Panc1 (cell line): Measurements from ENCODE around the gene TXNDC11. TPM values are rescaled to one million over a fixed set of nuclear protein-coding genes. Genes with fewer than 3 reads are reported as not detected.

Source experiments
- ATAC-seq: fragments of 200-7000 bp; cut with Tn5 transposase; 2 replicates; pipeline ENCODE4 v1.9.1; 2020; ENCODE audit warnings: mild to moderate bottlenecking, moderate library complexity
- BruUV-seq: library from RNA; stranded (reverse); fragments of 400-500 nt; replicated peaks from 2 replicates; lab custom pipeline; 2021; lab: Mats Ljungman, UMichigan
- CTCF ChIA-PET: fragments of 300-600 bp; sonication (Branson Sonifier 250); formaldehyde crosslinking; loops from one replicate; lab custom pipeline; 2022; ENCODE audit warnings: antibody characterized with exemption; lab: Charles Lee
- POLR2A ChIA-PET: fragments of 300-600 bp; sonication (Branson Sonifier 250); formaldehyde crosslinking; loops from one replicate; lab custom pipeline; 2022; ENCODE audit warnings: antibody characterized with exemption; lab: Charles Lee
- DNase-seq: peaks from one replicate; pipeline ENCODE4 v3.0.0-alpha.2; 2010; ENCODE audit warnings: low read depth, low spot score
- H3K27ac ChIP-seq: 2 replicates; pipeline ENCODE4 v1.5.1; 2011; ENCODE audit warnings: mild to moderate bottlenecking, low read length, inconsistent platforms
- H3K27me3 ChIP-seq: fragments of 200-500 bp; sonication (Bioruptor generic); 2 replicates; pipeline ENCODE4 v1.6.0; 2014; ENCODE audit warnings: low read length, inconsistent platforms; ENCODE audit not compliant: control insufficient read depth, insufficient read depth
- H3K36me3 ChIP-seq: fragments of 200-500 bp; sonication (Bioruptor generic); 2 replicates; pipeline ENCODE4 v1.5.1; 2014; ENCODE audit warnings: inconsistent platforms, mild to moderate bottlenecking, low read length, moderate library complexity; ENCODE audit not compliant: control insufficient read depth, insufficient read depth
- H3K4me1 ChIP-seq: 2 replicates; pipeline ENCODE4 v1.5.1; 2011; ENCODE audit warnings: inconsistent platforms, mild to moderate bottlenecking, low read length, moderate library complexity; ENCODE audit not compliant: control insufficient read depth, insufficient read depth
- H3K4me3 ChIP-seq, 2 experiments: 2 replicates each; pipeline ENCODE4 v1.5.1; 2011 to 2012; ENCODE audit warnings: low read depth in 2 of 2, low read length in 2 of 2, mild to moderate bottlenecking in 2 of 2, inconsistent platforms in 1 of 2, moderate library complexity in 1 of 2
- H3K9me3 ChIP-seq: fragments of 200-500 bp; sonication (Bioruptor generic); 2 replicates; pipeline ENCODE4 v1.5.1; 2014; ENCODE audit warnings: low read depth, mild to moderate bottlenecking, inconsistent platforms, low read length, moderate library complexity; ENCODE audit not compliant: control insufficient read depth, insufficient read depth
- POLR2AphosphoS5 ChIP-seq: IDR thresholded peaks from 2 replicates; pipeline ENCODE4 v1.6.1; 2012; ENCODE audit warnings: mild to moderate bottlenecking, low read depth, low read length, moderate library complexity
- SIN3A ChIP-seq: IDR thresholded peaks from 2 replicates; pipeline ENCODE4 v1.6.1; 2012; ENCODE audit warnings: low read depth, mild to moderate bottlenecking, low read length, moderate library complexity, borderline replicate concordance; ENCODE audit not compliant: insufficient read depth
- TCF7L2 ChIP-seq: IDR thresholded peaks from 2 replicates; pipeline ENCODE4 v1.6.1; 2011; ENCODE audit warnings: mild to moderate bottlenecking, low read depth, low read length, inconsistent platforms
- in situ Hi-C: cut with HindIII; loops from 2 replicates; pipeline ENCODE4 v1.10.0; 2016; ENCODE audit warnings: low sequenced_read_pairs, low pct_unique_long_range_greater_than_20kb
- intact Hi-C: fragments of 100-400 bp; cut with micrococcal nuclease; formaldehyde crosslinking; loops from one replicate; pipeline ENCODE4 v1.10.0; 2022; ENCODE audit not compliant: unreplicated experiment
- total RNA-seq: library from RNA; stranded (reverse); gene quantifications from one replicate; pipeline ENCODE4 v1.2.1, GENCODE V29; 2021; ENCODE audit not compliant: unreplicated experiment
- TF ChIP-seq, protein P1 (sequence below), 2 experiments: IDR thresholded peaks; 2 replicates each; pipeline ENCODE4 v1.6.1; 2011 to 2012; ENCODE audit warnings: low read depth in 2 of 2, control low read depth in 1 of 2, low read length in 1 of 2, mild to moderate bottlenecking in 1 of 2, moderate library complexity in 1 of 2; ENCODE audit not compliant: insufficient read depth in 1 of 2
- TF ChIP-seq, protein P2 (sequence below): fragments of 450-650 bp; IDR thresholded peaks from 2 replicates; pipeline ENCODE4 v1.5.1; 2017; ENCODE audit warnings: mild to moderate bottlenecking

Gene TXNDC11
- total RNA-seq, 1 experiment from 2014 or later = 30.5 TPM

DNA sequence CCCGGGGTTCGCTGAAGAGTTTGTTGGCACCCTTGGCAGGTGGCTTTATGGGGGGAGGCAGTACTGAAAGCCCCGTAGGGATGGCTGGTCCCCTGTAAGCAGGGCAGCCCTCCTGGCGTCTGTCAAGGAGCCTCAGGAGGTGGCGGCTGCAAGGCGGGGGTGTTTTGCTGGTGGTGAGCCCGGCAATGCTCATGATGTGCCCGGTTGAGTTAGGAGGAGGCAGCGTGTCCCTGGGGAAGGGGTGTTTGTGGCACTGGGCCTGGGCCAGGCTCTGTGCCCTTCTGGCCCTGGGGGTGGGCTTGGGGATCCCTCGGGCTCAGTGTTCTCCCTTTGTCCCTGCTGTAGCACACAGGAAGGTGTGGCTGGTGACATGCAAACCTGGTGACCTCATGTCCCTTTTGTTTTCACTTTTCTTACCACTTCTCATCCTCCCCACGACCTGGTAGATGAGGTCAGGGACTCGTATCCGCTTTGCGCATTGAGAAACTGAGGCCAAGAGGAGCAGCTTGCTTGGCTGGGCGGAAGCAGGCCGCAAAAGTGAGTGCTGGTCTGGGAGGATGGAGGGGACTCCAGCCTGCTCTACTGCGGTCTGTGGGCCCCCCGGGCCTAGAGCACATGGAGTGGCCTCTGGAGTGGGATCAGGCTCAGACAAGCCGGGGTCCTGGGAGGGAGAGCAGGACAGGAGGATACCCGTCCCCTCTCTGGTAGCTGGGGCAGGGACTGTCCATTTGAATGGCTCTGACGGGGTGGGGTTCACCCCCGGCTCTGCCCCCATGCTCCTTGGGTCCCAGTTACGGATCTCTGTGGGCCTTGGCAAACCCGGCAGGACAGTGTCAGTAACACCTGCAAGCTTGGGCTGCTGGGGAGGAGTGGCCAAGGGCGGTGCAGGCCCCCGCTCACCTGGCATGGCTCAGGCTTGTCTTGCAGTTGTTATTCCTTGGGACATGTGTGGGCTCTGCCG is 72.2 kb downstream of the TXNDC11 start:
- BruUV-seq = no TSS peak
- H3K4me3 ChIP-seq = no peak overlapping the region; a peak in 1 of 4 replicates
- ChIA-PET CTCF (no interaction called here), POLR2A (no interaction called here)
- H3K27me3 ChIP-seq = no peaks in the 10 kb centered on the region
- intact Hi-C loops (no loop called here), in situ Hi-C loops (no loop called here)
- no peak for TF ChIP-seq SIN3A
- H3K4me1 ChIP-seq = peaks cover 13% of the 10 kb centered on the region
- no peaks in the 10 kb centered on the region for H3K9me3 ChIP-seq
- H3K36me3 ChIP-seq = no peaks in the 10 kb centered on the region; the same call in 1 of the 2 replicates
- ATAC-seq (no peak), DNase-seq (no peak)
- no peak overlapping the region for H3K27ac ChIP-seq

DNA sequence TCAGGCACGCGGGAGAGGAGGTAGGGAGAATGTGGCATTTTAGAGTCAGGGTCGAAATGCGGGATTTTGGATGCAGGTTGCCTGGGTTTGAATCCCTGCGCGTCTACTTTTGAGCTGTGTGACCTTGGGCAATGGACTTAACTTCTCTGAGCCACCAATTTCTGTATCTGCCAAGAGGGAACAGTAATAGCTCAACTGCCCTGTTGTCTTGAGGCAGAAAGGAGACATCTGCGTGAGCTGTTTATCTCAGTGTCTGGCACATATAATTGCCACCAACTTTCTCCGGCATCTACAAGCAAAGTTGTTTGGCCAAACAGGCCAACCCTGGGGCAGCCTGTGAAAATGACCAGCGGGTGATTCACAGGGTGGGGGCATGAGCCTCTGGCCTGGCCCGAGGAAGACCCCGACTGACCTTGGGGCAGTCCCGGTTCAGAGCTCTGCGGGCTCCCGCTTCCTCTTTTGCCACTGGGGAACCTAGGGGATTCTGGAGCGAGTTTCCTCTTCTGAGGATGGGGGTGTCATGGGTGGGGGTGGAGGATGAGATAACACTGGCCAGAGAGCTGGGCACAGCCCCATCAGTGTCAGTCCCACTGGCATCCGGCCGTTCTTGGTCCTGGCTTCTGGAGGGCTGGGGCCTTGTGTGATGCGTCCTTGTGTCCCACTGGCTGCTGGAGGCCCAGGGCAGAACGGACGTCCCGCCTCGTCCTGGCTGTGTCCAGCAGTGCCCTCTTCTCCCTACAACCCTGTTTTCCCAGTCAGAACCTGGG is 73.1 kb downstream of the TXNDC11 start:
- Histone ChIP-seq H3K36me3 (no peaks in the 10 kb centered on the region; the same call in 1 of the 2 replicates), H3K9me3 (no peaks in the 10 kb centered on the region), H3K4me1 (peaks cover 6% of the 10 kb centered on the region), H3K4me3 (peak overlapping the region; percentile 55 to 62), H3K27me3 (no peaks in the 10 kb centered on the region), H3K27ac (0 out of 2 replicates have a peak overlapping the region, but pooled peaks have one; percentile 23)
- TSS peak; percentile 65 for BruUV-seq
- POLR2A ChIA-PET = interaction anchor here (0.6 kb wide), 1 partner anchor 76 kb away, joined by 14 read pairs; no protein-coding TSS in a partner anchor
- DNase-seq (no peak), ATAC-seq (peak; percentile 59)
- TF ChIP-seq POLR2AphosphoS5 (no peak), SIN3A (no peak), TCF7L2 (no peak)
- TF ChIP-seq, protein P1, sequence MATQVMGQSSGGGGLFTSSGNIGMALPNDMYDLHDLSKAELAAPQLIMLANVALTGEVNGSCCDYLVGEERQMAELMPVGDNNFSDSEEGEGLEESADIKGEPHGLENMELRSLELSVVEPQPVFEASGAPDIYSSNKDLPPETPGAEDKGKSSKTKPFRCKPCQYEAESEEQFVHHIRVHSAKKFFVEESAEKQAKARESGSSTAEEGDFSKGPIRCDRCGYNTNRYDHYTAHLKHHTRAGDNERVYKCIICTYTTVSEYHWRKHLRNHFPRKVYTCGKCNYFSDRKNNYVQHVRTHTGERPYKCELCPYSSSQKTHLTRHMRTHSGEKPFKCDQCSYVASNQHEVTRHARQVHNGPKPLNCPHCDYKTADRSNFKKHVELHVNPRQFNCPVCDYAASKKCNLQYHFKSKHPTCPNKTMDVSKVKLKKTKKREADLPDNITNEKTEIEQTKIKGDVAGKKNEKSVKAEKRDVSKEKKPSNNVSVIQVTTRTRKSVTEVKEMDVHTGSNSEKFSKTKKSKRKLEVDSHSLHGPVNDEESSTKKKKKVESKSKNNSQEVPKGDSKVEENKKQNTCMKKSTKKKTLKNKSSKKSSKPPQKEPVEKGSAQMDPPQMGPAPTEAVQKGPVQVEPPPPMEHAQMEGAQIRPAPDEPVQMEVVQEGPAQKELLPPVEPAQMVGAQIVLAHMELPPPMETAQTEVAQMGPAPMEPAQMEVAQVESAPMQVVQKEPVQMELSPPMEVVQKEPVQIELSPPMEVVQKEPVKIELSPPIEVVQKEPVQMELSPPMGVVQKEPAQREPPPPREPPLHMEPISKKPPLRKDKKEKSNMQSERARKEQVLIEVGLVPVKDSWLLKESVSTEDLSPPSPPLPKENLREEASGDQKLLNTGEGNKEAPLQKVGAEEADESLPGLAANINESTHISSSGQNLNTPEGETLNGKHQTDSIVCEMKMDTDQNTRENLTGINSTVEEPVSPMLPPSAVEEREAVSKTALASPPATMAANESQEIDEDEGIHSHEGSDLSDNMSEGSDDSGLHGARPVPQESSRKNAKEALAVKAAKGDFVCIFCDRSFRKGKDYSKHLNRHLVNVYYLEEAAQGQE (IDR thresholded peaks at IDR 0.05; ENCODE audit: insufficient read depth in 1 of 2, low read depth in 2 of 2, low read length in 1 of 2) = no peak
- TF ChIP-seq, protein P2, sequence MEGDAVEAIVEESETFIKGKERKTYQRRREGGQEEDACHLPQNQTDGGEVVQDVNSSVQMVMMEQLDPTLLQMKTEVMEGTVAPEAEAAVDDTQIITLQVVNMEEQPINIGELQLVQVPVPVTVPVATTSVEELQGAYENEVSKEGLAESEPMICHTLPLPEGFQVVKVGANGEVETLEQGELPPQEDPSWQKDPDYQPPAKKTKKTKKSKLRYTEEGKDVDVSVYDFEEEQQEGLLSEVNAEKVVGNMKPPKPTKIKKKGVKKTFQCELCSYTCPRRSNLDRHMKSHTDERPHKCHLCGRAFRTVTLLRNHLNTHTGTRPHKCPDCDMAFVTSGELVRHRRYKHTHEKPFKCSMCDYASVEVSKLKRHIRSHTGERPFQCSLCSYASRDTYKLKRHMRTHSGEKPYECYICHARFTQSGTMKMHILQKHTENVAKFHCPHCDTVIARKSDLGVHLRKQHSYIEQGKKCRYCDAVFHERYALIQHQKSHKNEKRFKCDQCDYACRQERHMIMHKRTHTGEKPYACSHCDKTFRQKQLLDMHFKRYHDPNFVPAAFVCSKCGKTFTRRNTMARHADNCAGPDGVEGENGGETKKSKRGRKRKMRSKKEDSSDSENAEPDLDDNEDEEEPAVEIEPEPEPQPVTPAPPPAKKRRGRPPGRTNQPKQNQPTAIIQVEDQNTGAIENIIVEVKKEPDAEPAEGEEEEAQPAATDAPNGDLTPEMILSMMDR = no peak
- CTCF ChIA-PET = no interaction called here
- in situ Hi-C loops = no loop called here
- intact Hi-C loops = no loop called here
